T-helper 2 cell treated with Interferon-gamma antibody and Interleukin-4, amounts not matched to agents 100 ng/mL and 5 ng/mL, for 36 hours (primary cell): Measurements from ENCODE around the gene POM121. TPM values are rescaled to one million over a fixed set of nuclear protein-coding genes. Genes with fewer than 3 reads are reported as not detected.
"Not testable (repeated sequence)": the region's sequence is repeated elsewhere in the genome, so short reads cannot be mapped to it uniquely, and the experiment has no call there.

Experiments
- intact Hi-C: fragments of 100-400 bp; cut with micrococcal nuclease; formaldehyde crosslinking; loops from one replicate; pipeline ENCODE4 v1.15.1; 2023
- total RNA-seq: library from RNA; stranded (reverse); gene quantifications from 2 replicates; pipeline ENCODE4 v1.2.3, GENCODE V29; 2022

The POM121 gene
- total RNA-seq, 1 donor from 2014 or later = 61.1 TPM

DNA sequence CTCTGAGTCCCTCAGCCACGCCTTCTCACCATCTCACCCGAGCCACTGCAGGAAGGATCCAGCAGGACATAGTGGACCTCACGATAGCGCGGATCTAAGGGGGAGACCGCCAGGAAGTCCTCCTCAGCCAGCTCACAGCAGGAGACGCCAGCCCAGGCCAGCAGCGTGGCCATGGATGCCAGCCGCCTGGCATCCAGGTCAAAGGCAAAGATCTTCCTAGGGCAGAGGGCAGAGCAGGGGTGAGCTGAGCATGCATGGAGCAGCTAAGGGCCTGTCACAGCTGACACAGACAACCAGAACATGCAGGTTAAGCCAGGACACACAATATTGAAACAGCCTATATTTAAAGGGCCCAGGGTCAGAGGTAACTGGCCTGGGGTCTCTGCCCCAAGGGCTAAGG is 24.4 kb downstream of the POM121 start:
- intact Hi-C loops = not testable (repeated sequence)

DNA sequence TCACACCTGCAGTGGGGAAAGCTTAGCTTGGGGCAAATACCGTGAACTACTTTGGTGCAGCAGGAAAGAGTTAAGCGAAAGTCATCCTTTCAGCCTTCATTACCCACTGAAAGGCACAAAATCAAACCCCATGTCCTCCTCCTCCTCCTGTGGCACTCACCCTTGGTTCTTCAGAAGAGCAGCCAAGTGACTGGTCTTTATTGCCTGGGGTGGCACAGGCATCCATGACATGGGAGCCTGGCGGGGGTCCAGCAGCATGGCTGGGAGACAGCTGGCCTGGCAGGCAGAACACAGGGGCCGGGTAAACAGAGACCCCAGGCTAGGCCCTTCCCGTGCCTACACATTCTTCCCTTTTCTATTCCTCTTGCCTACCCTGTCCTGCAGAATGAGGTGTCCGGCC is 24.8 kb downstream of the POM121 start:
- intact Hi-C loops = not testable (repeated sequence)

DNA sequence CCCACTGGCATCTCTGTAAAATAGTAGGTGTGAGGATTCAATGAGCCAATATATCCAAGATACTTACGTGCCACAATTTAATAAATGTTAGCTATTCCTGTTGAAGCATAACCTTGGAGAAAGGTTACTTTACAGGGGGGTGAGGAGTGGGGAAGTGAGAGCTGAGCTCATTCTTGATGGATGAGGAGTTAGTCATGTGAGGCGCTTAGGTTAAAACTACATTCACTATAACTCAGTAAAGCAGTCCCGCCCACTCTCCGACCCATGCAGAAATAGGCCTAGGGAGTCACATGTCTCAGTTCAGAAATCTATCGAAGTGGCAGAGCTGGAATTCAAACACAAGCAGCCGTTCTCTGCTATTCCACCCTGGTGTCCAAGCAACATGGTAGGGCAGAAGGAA is 25.5 kb downstream of the POM121 start:
- intact Hi-C loops = not testable (repeated sequence)

DNA sequence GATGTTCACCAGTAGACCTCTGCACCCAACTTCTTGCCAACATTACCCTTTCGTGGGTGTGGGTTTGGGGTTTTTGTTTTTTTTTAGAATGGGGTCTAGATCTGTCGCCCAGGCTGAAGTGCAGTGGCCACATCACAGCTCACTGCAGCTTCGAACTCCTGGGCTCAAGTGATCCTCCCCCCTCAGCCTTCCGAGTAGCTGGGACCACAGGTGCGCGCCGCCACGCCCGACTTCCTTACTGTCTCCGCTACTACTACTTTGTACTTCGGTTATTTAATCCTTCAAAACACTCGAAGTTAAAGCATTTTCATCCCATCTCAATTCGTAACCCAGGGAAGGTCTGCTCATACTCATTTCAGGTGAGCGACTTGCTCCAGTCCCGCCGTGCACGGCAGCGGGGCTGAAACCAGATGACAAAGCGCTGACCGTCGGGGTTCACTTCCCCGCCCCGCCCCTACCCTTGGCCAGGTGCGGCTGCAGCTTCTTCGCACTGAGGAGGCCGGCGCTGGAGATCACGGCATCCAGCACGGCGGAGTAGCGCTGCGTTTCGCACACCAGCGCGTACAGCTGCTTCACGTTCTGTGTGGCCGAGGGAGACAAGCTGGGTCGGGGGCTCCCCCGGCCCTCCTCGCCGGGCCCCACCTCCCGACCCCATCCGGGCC is 29.1 kb downstream of the POM121 start:
- intact Hi-C loops = not testable (repeated sequence)

DNA sequence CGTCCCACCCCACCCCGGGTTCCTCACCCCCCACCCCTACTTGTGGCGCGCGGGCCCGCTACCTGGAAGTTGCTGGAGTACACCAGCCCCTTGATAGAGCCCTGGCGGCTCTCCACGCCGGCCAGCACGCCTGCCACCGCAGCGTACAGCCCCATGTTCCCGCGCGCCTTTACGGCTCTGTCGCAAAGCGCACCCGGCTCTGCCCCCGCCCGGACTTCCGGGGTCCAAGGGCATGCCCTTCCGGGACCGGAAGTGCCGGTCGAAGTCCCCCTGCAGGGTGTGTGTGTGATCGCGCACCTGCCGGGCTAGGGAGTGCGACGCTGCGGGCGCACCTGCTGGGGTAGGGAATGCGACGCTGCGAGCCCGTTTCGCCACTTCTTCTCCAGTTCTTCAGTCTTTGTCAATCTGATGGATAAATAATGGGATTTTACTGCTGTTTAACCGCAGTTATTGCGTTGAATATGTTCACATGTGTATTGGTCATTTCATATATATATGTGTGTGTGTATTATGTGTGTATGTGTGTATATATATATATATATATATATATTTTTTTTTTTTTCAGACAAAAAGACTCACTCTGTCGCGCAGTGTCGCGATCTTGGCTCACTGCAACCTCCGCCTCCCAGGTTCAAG is 29.8 kb downstream of the POM121 start:
- intact Hi-C loops = not testable (repeated sequence)

DNA sequence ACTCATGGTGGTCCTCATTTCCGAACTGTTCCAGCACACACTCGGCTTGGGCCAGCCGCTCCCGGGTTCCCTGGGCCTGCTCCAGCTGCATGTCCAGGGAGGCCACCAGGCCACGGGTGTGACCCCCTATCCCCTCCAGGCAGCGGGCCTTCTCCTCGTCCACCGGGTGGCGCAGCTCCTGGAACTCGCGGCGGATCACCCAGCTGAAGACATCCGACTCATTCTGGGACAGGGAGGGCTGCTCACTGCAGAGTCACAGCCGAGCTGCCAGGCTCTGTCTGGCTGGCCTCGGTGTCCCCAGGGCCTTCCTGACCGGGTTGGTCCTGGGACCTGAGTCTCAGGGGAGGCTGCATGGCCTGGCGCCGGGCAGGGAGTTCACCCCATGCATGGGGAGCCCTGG is 35.1 kb downstream of the POM121 start:
- intact Hi-C loops = not testable (repeated sequence)

DNA sequence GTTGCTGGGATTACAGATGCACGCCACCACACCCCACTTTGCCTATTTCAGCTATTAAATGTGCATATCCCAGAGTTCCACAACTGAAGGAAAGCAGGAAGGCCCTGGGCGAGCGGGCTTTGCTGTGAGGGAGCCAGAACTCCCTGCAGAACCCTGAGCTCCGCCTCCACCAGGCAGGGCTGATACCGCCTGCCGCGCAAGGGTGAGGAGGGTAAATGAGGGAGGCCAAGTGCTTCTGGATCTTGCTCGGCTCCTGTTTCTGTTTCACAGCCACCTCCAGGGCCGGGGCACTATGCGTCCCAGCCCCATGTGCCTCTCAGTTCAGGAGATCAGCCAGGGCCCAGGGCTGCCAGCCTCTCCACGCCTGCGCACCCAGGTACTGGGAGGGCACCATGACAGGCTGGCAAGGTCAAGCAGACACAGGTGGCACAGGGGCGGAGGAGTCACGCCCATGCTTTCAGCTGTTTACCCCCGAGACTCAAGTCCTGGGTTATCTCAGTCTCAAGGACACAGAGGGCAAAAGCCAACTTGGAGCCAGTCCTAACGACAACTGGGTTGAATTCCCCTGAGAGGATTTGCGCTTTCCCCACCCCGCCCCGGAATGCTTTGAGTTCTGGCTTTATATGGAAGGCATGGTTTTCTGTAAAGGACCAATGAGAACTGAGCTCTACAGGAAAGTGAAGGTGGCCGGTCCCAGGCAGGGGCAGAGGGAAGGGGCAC is 35.9 kb downstream of the POM121 start:
- intact Hi-C loops = not testable (repeated sequence)

DNA sequence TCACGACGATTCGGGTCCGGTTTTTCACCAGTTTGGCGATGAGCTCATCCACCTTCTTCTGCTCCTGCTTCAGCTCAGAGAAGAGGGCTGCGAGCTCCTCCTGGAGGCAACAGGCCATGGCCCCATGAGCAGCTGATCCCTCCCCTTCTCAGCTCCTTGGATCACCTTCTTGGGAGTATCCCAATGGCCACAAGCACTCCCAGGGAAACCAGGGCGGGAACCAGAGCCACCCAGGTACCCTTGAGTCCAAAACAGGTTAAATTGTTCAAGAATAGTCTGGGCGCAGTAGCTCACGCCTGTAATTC is 36.4 kb downstream of the POM121 start:
- intact Hi-C loops = not testable (repeated sequence)

DNA sequence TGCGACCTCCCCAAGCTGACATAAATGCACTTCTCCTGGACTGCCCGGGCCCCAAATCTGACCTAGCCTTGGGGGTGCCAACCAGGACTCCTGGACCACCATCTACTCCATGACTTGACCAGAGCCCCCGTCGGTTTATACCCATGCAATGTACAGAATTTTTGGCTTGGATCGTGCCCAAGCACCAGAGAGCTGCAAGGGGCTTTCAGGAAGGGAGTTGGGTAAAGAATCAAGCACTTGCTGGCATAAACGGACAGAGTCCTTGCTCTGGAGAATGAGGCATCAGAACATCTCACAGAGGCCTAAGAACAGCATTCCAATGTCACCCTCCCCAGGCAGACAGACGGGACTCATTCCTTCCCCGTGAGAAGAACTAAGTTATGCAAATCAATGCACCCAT is 38.2 kb downstream of the POM121 start:
- intact Hi-C loops = not testable (repeated sequence)

DNA sequence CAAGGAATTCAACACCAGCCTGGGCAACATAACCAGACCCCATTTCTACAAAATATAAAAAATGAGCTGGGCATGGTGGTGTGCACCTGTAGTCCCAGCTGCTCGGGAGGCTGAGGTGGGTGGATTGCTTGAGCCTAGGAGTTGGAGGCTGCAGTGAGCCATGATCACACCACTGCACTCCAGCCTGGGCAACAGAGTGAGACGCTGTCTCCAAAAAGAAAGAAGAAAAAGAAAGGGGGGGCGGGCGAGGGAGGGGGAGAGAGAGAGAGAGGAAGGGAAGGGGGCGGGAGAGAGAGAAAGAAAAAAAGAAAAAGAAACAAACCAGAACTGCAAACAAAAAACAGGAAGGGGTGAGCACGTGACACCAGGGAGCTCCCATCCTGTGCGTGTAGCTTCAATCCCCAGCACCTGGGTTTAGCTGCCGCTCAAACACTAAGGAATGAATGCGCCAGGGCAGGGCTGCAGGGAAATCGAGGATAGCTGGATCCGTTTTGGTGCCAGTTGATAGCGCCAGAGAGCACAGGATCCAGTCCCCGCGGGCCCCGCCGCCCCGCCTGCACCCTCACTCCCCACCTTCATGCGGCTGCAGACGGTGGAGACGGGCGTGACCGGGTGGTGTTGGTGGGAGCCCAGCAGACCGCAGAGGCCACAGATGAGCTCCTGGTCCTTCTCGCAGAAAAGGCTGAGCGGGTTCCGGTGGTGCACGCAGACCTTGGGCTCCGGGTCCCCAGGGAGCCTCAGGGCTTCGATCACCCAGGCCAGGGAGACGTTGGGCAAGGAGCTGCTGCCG is 40.5 kb downstream of the POM121 start:
- intact Hi-C loops = not testable (repeated sequence)

DNA sequence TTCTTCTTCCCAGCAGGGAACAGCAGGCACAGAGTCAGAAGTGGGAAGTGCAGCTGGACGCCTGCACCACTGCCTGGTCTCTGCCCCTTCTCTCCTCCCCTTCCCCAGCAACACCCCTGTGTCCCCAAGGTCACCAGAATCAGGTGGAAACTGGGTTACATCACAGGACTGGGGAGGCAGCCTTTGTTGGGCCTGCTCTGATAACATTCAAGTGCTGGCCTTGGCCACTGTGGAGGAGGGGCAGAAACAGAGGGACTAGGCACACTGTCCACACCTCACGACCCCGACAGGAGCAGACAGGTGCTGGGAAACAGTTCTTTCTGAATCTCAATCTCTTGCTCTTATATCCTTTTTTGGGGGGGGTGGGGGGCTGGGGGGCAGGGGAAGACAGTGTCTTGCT is 42.0 kb downstream of the POM121 start:
- intact Hi-C loops = not testable (repeated sequence)

DNA sequence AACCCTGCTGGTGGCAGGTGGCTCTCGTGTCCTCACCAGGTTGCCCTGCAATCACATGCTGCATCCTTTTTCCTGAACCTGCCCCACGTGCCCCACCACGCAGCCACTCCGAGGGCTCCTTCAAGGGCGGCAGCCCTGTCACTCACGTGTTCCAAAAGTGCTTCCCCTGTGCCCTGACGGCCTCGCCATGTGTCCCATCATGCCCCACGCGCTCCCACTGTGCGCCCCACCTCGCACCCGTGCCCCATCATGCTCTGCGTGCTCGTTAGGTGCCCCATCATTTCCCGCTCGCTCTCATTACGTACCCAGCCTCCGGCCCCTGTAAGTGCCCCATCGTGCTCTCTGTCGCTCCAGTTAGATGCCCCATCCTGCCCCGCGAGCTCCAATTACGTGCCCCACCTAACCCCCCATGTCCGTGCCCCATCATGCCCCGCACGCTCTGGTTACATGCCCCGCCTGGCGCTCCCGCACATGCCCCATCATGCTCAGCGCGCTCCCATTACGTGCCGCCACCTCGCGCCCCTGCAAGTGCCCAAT is 44.2 kb downstream of the POM121 start, which contains the start of gene TRIM74:
Gene TRIM74 (minus strand): TSS at position 487 of the 537 bp plus-strand sequence. CDS start 3,309 bp downstream, outside the sequence.
- intact Hi-C loops = not testable (repeated sequence)

DNA sequence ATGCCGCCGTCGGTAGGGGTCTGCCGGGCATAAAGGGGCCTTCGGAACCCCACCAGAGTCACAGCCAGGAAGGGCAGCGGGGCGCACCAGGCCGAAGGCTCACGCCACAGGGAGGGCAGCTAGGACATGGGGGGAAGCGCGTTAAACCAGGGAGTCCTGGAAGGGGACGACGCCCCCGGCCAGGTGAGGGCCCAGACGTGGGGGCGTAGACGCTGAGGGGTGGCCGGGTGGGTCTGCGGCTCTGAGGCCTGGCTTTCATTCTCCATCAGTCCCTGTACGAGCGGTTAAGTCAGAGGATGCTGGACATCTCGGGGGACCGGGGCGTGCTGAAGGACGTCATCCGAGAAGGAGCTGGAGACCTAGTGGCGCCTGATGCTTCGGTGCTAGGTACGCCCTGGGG is 44.8 kb downstream of the POM121 start:
- intact Hi-C loops = not testable (repeated sequence)

DNA sequence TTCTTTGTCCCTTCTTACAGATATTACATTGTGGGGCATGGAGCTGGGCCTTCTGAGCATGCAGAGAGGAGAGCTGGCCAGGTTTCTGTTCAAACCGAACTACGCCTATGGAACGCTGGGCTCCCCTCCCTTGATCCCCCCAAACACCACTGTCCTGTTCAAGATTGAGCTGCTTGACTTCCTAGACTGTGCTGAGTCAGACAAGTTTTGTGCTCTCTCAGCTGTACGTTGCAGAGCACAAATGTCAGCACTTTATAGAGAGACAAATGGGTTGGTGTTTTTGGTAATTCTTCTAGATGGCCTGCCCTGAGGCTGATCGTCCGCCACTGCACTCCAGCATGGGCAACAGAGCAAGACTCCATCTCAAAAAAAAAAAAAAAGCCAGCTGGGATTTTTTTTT is 46.6 kb downstream of the POM121 start:
- intact Hi-C loops = not testable (repeated sequence)

DNA sequence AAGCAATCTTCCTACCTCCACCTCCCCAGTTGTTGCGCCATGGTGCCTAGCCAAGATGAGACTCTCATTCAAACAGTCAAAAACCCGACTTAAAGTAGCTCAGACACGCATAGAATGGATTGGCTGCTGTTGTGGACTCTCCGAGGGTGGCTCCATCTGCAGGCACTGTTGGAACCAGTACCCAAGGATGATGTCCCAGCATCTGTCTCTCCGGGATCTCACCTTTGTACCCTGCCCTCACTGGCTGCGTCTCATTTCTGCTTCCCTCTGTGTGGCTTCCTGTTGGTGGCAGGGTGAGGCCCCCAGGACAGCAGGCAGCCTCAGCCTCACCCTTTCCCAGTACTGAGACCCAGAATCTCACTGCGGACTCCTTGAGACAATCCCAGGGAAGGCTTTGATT is 49.9 kb downstream of the POM121 start:
- intact Hi-C loops = not testable (repeated sequence)

DNA sequence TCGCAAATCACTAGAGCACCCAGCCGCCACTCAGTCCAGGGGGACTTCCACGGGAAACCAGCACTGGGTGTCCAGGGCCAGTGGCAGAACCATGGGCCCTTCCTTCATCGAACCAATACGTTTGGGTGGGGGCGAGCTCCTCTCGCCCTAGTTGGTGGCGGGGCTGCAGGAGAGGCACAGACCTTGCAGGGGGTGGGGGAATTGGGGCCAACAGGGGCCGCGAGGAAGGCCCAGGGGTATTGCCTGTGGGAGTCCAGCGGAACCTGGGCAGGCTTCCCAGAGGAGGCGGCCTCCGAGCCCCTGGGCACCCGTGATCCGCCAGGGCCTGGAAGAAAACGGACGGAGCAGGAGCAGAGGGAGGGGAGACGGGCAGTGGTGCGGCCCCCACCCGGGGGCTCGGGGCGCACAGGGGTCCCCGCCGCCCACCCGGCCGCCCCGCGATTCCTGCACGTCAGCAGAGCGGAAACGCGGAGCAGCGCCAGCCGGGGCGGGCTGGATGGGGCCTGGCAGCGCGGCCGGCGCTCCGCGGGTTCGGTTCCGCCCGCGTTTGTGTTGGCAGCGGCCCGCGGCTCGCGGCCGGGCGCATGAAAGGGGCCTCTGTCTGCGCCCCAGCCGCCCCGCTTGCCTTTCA is 50.9 kb downstream of the POM121 start:
- intact Hi-C loops = not testable (repeated sequence)

DNA sequence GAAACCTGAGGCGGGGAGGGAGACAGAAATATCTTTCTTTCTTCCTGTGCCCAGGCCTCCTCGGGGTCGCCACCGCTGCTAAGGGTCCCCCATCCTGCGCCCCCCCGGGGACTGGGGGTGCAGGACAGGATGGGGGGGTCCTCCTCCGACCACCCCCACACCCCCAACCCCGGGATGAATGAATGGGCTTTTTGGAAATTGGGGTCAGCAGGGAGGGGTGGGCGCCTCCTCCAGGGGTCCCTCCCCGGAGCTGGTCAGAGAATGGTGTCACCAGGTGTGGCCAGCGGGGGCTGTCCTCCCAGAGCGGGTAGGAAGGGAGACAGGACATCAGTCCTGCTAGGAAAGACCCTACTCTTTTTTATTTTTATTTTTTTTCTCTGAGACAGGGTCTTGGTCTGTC is 51.5 kb downstream of the POM121 start:
- intact Hi-C loops = not testable (repeated sequence)

DNA sequence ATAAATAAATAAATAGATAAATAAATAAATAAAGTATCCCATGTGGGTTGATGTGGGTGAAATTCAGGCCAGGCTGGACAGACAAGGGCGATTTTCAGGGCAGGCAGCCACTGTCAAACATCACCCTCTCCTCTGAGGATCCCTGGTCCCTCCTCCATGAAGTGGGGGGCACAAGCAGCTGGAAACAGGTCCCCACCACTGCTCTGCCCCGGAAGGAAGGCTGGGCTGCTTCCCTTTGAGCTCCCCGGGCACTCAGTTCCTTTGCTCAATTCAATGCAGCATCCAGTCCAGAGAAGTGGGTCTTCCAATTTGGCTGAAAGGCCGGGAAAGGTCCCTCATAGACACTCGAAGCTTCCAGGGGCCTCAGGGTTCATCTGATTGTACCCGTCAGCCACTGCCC is 55.5 kb downstream of the POM121 start:
- intact Hi-C loops = not testable (repeated sequence)

DNA sequence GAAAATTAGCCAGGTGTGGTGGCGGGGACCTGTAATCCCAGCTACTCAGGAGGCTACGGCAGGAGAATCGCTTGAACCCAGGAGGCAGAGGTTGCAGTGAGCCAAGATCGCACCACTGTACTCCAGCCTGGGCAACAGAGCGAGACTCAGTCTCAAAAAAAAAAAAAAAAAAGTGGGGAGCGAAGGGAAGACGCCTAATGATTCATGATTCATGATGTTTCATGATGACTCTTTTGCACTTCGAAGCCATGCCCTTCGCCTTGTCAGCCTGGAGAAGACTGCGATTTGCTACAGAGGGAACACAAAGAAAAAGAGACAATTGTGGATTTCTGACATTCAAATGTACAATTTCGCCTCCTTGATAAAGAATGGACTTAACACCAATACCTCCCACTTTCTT is 57.2 kb downstream of the POM121 start:
- intact Hi-C loops = not testable (repeated sequence)

DNA sequence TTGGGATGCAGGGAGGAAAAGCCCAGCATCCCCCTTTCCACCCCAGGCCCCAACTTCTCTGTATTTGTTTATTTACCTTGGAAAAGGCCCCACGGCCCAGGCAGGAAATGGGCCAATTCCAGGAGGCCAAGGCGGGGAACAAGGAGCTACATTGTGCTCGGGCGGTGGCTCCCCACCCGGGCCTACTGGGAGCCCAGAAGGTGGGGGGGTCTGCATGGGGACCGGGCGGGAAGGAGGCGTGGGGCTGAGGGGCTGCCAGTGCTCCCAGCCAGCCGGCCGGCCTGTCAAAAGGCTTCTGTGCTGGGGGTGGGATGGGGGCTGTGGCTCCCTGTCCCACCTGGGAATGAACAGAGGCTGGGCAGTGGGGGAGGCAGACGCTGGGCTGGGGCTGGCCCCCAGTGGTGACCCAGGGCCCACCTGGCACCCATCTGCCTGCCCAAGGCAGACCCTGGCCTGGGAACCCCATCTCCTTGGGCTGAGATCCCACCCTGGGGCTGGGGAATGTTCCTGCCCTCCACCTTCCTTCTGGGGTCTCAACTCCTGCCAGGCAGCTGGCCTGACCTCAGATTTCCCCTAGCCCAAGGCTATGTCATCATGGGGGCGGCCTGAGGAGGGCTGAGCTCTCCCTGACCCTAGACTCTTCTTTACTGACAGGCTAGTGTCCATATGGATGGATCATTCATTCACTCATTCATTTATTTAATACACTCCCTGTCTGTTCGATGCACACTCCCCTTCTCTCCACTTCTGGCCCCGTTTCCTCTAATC is 65.4 kb downstream of the POM121 start:
- intact Hi-C loops = not testable (repeated sequence)
